Ascending aorta (tissue), 2 donors: ENCODE measurements around the gene CALN1. TPM values are rescaled to one million over a fixed set of nuclear protein-coding genes. Genes with fewer than 3 reads are reported as not detected.

Experiments used
- DNase-seq, 2 donors: peaks; one replicate each; pipeline ENCODE4 v3.0.0-alpha.2; 2019; ENCODE audit warnings: low spot score in 2 of 2
- H3K27ac ChIP-seq, 2 donors: fragments of 200-600 bp; sonication (generic); one replicate each; pipeline ENCODE4 v1.5.1; 2016 to 2017; ENCODE audit warnings: mild to moderate bottlenecking in 1 of 2
- H3K27me3 ChIP-seq: fragments of 200-600 bp; sonication (generic); one replicate; pipeline ENCODE4 v1.5.1; 2017
- H3K36me3 ChIP-seq, 2 donors: fragments of 200-600 bp; sonication (generic); one replicate each; pipeline ENCODE4 v1.5.1; 2016
- H3K4me1 ChIP-seq, 2 donors: fragments of 200-600 bp; sonication (generic); one replicate each; pipeline ENCODE4 v1.5.1; 2016 to 2017; ENCODE audit warnings: mild to moderate bottlenecking in 1 of 2
- H3K4me3 ChIP-seq, 2 donors: fragments of 200-600 bp; sonication (generic); one replicate each; pipeline ENCODE4 v1.5.1; 2016 to 2017; ENCODE audit warnings: mild to moderate bottlenecking in 1 of 2
- H3K9me3 ChIP-seq, 2 donors: fragments of 200-600 bp; sonication (generic); one replicate each; pipeline ENCODE4 v1.5.1; 2016
- CTCF ChIP-seq, 3 experiments: fragments of 200-600 bp in 2 of 3; fragments of 450-650 bp in 1 of 3; sonication (generic) in 2 of 3; IDR thresholded peaks; one replicate each; pipeline ENCODE4 v1.5.1; 2016 to 2019; ENCODE audit warnings: antibody characterized with exemption in 3 of 3, mild to moderate bottlenecking in 1 of 3, moderate library complexity in 1 of 3
- intact Hi-C: fragments of 100-400 bp; cut with DNase I; formaldehyde crosslinking; loops from one replicate; pipeline ENCODE4 v1.15.1; 2023
- total RNA-seq: library from RNA; depleted of rRNA; stranded (reverse); fragments of >200 nt; gene quantifications from one replicate; pipeline ENCODE4 v1.1.0, GENCODE V29; 2016

CALN1 gene
- total RNA-seq, 1 donor from 2014 or later: 1.2 TPM

- no peak for TF ChIP-seq CTCF (IDR thresholded peaks at IDR 0.05)
These were observed 374.0 kb downstream of the CALN1 start for GRCh38 chr7:72038022-72038732.

GRCh38 chr7:72037516-72037915 lies 374.6 kb downstream of the CALN1 start:
- no peak for TF ChIP-seq CTCF (IDR thresholded peaks at IDR 0.05)
- no peak overlapping the region for H3K4me3 ChIP-seq
- no peaks in the 10 kb centered on the region for H3K36me3 ChIP-seq
- peaks cover 0 to 5% of the 10 kb centered on the region in 2 donors for H3K9me3 ChIP-seq
- DNase-seq: no peak
- intact Hi-C loops: no loop called here
- no peaks in the 10 kb centered on the region for H3K4me1 ChIP-seq
- no peak overlapping the region for H3K27ac ChIP-seq
- no peaks in the 10 kb centered on the region for H3K27me3 ChIP-seq

More at GRCh38 chr7:72038022-72038732, 374.0 kb downstream of the CALN1 start:
- Histone ChIP-seq H3K4me1 (no peaks in the 10 kb centered on the region), H3K36me3 (no peaks in the 10 kb centered on the region), H3K9me3 (peaks cover 0 to 5% of the 10 kb centered on the region in 2 donors), H3K4me3 (no peak overlapping the region), H3K27ac (no peak overlapping the region), H3K27me3 (no peaks in the 10 kb centered on the region)
- intact Hi-C loops: no loop called here
- DNase-seq: no peak

GRCh38 chr7:72035266-72035665 lies 376.9 kb downstream of the CALN1 start:
- TF ChIP-seq CTCF (IDR thresholded peaks at IDR 0.05): no peak
- intact Hi-C loops: no loop called here
- H3K4me3 ChIP-seq: no peak overlapping the region

GRCh38 chr7:72032934-72033333 lies 379.2 kb downstream of the CALN1 start:
- Histone ChIP-seq H3K4me3 (no peak overlapping the region), H3K4me1 (no peaks in the 10 kb centered on the region), H3K27ac (no peak overlapping the region), H3K27me3 (no peaks in the 10 kb centered on the region), H3K36me3 (no peaks in the 10 kb centered on the region), H3K9me3 (peaks cover 0 to 5% of the 10 kb centered on the region in 2 donors)
- TF ChIP-seq CTCF (IDR thresholded peaks at IDR 0.05): no peak
- intact Hi-C loops: no loop called here
- peak in 1 of 2 donors; percentile 5 for DNase-seq

More at GRCh38 chr7:72035266-72035665, 376.9 kb downstream of the CALN1 start:
- Histone ChIP-seq H3K9me3 (peaks cover 0 to 5% of the 10 kb centered on the region in 2 donors), H3K36me3 (no peaks in the 10 kb centered on the region), H3K27me3 (no peaks in the 10 kb centered on the region), H3K27ac (no peak overlapping the region), H3K4me1 (no peaks in the 10 kb centered on the region)
- no peak for DNase-seq

GRCh38 chr7:72030994-72031667 lies 381.0 kb downstream of the CALN1 start:
- intact Hi-C loops: no loop called here
- Histone ChIP-seq H3K9me3 (no peaks in the 10 kb centered on the region), H3K4me3 (no peak overlapping the region), H3K36me3 (no peaks in the 10 kb centered on the region), H3K27ac (no peak overlapping the region), H3K4me1 (no peaks in the 10 kb centered on the region), H3K27me3 (no peaks in the 10 kb centered on the region)
- DNase-seq: peak in 1 of 2 donors; percentile 5
- TF ChIP-seq CTCF (IDR thresholded peaks at IDR 0.05): no peak
